Esophagus squamous epithelium (tissue), 4 donors: ENCODE results near the gene STK32C.

Source experiments
- CTCF ChIP-seq, 6 experiments: fragments of 450-650 bp in 4 of 6; fragments of 200-600 bp in 2 of 6; sonication (generic) in 2 of 6; IDR thresholded peaks; one replicate each; pipeline ENCODE4 v1.5.1; 2016 to 2019; ENCODE audit warnings: antibody characterized with exemption in 6 of 6, mild to moderate bottlenecking in 4 of 6, moderate library complexity in 4 of 6
- POLR2A ChIP-seq, 4 donors: fragments of 450-650 bp; IDR thresholded peaks; one replicate each; pipeline ENCODE4 v1.6.1; 2017; ENCODE audit warnings: antibody characterized with exemption in 4 of 4, mild to moderate bottlenecking in 4 of 4, moderate library complexity in 3 of 4

GRCh38 chr10:132273966-132274365, 33.8 kb downstream of the STK32C start:
- no peak for TF ChIP-seq CTCF (IDR thresholded peaks at IDR 0.05)
- TF ChIP-seq POLR2A (IDR thresholded peaks at IDR 0.05), result no peak
